ENCODE measurements around the gene KCNQ1.

- no peak for TF ChIP-seq CTCF (IDR thresholded peaks at IDR 0.05)
- no peak for TF ChIP-seq POLR2A (IDR thresholded peaks at IDR 0.05)
Measured at GRCh38 chr11:2498750-2499149, 53.9 kb downstream of the KCNQ1 start.

All from adrenal gland (tissue), 5 donors.